OCI-LY7 (cell line): Measurements from ENCODE around the gene DNAAF8. TPM values are rescaled to one million over a fixed set of nuclear protein-coding genes. Genes with fewer than 3 reads are reported as not detected.

Source experiments
- BruUV-seq: library from RNA; stranded (reverse); fragments of 400-500 nt; replicated peaks from 2 replicates; lab custom pipeline; 2021; lab: Mats Ljungman, UMichigan
- CTCF ChIA-PET: fragments of 300-600 bp; sonication (Branson Sonifier 250); formaldehyde crosslinking; loops from one replicate; lab custom pipeline; 2022; ENCODE audit warnings: antibody characterized with exemption; ENCODE audit not compliant: unreplicated experiment; lab: Charles Lee
- POLR2A ChIA-PET: fragments of 300-600 bp; sonication (Branson Sonifier 250); formaldehyde crosslinking; loops from one replicate; lab custom pipeline; 2022; ENCODE audit warnings: antibody characterized with exemption; lab: Charles Lee
- DNase-seq: peaks from one replicate; pipeline ENCODE4 v3.0.0-alpha.2; 2015; ENCODE audit warnings: low spot score
- H2AFZ ChIP-seq: fragments of 200-600 bp; sonication (generic), shearing (Covaris generic); 2 replicates; pipeline ENCODE4 v1.6.1; 2014; ENCODE audit warnings: mild to moderate bottlenecking, antibody characterized with exemption, low read length, moderate library complexity
- H3K27ac ChIP-seq: fragments of 200-600 bp; sonication (generic); 2 replicates; pipeline ENCODE4 v1.5.1; 2014; ENCODE audit warnings: mixed run types, low read depth, mild to moderate bottlenecking, moderate library complexity, low read length, inconsistent platforms; ENCODE audit not compliant: poor library complexity, severe bottlenecking
- H3K36me3 ChIP-seq: fragments of 200-600 bp; sonication (generic); 2 replicates; pipeline ENCODE4 v1.6.1; 2014; ENCODE audit warnings: mild to moderate bottlenecking, antibody characterized with exemption, low read length, moderate library complexity, mixed read lengths; ENCODE audit not compliant: insufficient read depth
- H3K4me1 ChIP-seq: fragments of 200-600 bp; sonication (generic); 2 replicates; pipeline ENCODE4 v1.5.1; 2014; ENCODE audit warnings: mild to moderate bottlenecking, low read length; ENCODE audit not compliant: insufficient read depth, poor library complexity, severe bottlenecking
- H3K4me2 ChIP-seq: fragments of 200-600 bp; sonication (generic); 2 replicates; pipeline ENCODE4 v1.6.1; 2014; ENCODE audit warnings: mild to moderate bottlenecking, low read length
- H3K4me3 ChIP-seq: fragments of 200-600 bp; sonication (generic); 2 replicates; pipeline ENCODE4 v1.5.1; 2014; ENCODE audit warnings: mild to moderate bottlenecking, low read depth, low read length; ENCODE audit not compliant: poor library complexity, severe bottlenecking
- H3K79me2 ChIP-seq: fragments of 200-600 bp; sonication (generic); 2 replicates; pipeline ENCODE4 v1.6.1; 2016; ENCODE audit warnings: low read depth, mild to moderate bottlenecking, low read length, moderate library complexity, mixed read lengths; ENCODE audit not compliant: insufficient read depth
- H3K9me2 ChIP-seq: fragments of 200-600 bp; sonication (generic); 2 replicates; pipeline ENCODE4 v1.6.1; 2016; ENCODE audit warnings: mild to moderate bottlenecking, low read length, mixed read lengths; ENCODE audit not compliant: insufficient read depth
- H3K9me3 ChIP-seq: fragments of 200-600 bp; sonication (generic); 2 replicates; pipeline ENCODE4 v1.6.1; 2014; ENCODE audit warnings: mild to moderate bottlenecking, mixed run types, low read length, mixed read lengths
- H4K20me1 ChIP-seq: fragments of 200-600 bp; sonication (generic); 2 replicates; pipeline ENCODE4 v1.6.1; 2014; ENCODE audit warnings: mild to moderate bottlenecking, antibody characterized with exemption, low read length, moderate library complexity, mixed read lengths; ENCODE audit not compliant: insufficient read depth
- CTCF ChIP-seq: fragments of 200-600 bp; sonication (generic); conservative IDR thresholded peaks from 2 replicates; pipeline ENCODE4 v1.5.1; 2014; ENCODE audit warnings: mild to moderate bottlenecking, antibody characterized with exemption, low read length, moderate library complexity, mixed read lengths
- EZH2phosphoT487 ChIP-seq: fragments of 200-600 bp; sonication (generic); IDR thresholded peaks from 2 replicates; pipeline ENCODE4 v1.6.1; 2018; ENCODE audit warnings: low read depth, borderline replicate concordance, mild to moderate bottlenecking, mixed run types, antibody characterized with exemption, low read length, moderate library complexity, mixed read lengths
- intact Hi-C: fragments of 100-400 bp; cut with micrococcal nuclease; formaldehyde crosslinking; loops from one replicate; pipeline ENCODE4 v1.10.0; 2022; ENCODE audit not compliant: unreplicated experiment
- total RNA-seq, 2 experiments: library from RNA; depleted of rRNA in 1 of 2; stranded (reverse); fragments of >200 nt in 1 of 2; shearing (Covaris generic) in 1 of 2; gene quantifications; 2 replicates each; pipeline ENCODE4 v1.2.3, GENCODE V29; 2014 to 2022

DNAAF8 gene
- total RNA-seq, 2 experiments from 2014 or later, result 0.38 to 1.1 TPM

- H3K36me3 ChIP-seq, result no peaks in the 10 kb centered on the region
- POLR2A ChIA-PET, result no interaction called here
Observed at GRCh38 chr16:4685776-4686496, 48.4 kb upstream of the DNAAF8 start.

GRCh38 chr16:4686497-4687210 is 47.7 kb upstream of the DNAAF8 start:
- no peak for DNase-seq
- H3K9me3 ChIP-seq, result no peaks in the 10 kb centered on the region
- no peak overlapping the region for H3K4me2 ChIP-seq
- H4K20me1 ChIP-seq, result no peaks in the 10 kb centered on the region
- no peaks in the 10 kb centered on the region for H3K9me2 ChIP-seq
- no peak overlapping the region for H3K4me3 ChIP-seq
- no TSS peak for BruUV-seq
- H2AFZ ChIP-seq, result no peak overlapping the region
- POLR2A ChIA-PET, result no interaction called here
- no peaks in the 10 kb centered on the region for H3K4me1 ChIP-seq
- H3K79me2 ChIP-seq, result no peaks in the 10 kb centered on the region
- TF ChIP-seq CTCF (no peak), EZH2phosphoT487 (no peak)
- no peak overlapping the region for H3K27ac ChIP-seq
- intact Hi-C loops, result no loop called here
- H3K36me3 ChIP-seq, result no peaks in the 10 kb centered on the region
- CTCF ChIA-PET, result no interaction called here

More at GRCh38 chr16:4685776-4686496, 48.4 kb upstream of the DNAAF8 start:
- CTCF ChIA-PET, result no interaction called here
- no peak overlapping the region for H3K27ac ChIP-seq
- no peak overlapping the region for H3K4me3 ChIP-seq
- H3K79me2 ChIP-seq, result no peaks in the 10 kb centered on the region
- no peaks in the 10 kb centered on the region for H3K9me3 ChIP-seq
- H4K20me1 ChIP-seq, result no peaks in the 10 kb centered on the region
- no TSS peak for BruUV-seq
- intact Hi-C loops, result no loop called here
- H3K4me1 ChIP-seq, result no peaks in the 10 kb centered on the region
- DNase-seq, result no peak
- TF ChIP-seq CTCF, result no peak
- TF ChIP-seq EZH2phosphoT487, result no peak
- H3K9me2 ChIP-seq, result no peaks in the 10 kb centered on the region
- H2AFZ ChIP-seq, result no peak overlapping the region
- no peak overlapping the region for H3K4me2 ChIP-seq

GRCh38 chr16:4687416-4687815 is 46.9 kb upstream of the DNAAF8 start:
- H3K27ac ChIP-seq, result no peak overlapping the region
- no TSS peak for BruUV-seq
- no peak for DNase-seq
- no peaks in the 10 kb centered on the region for H3K9me2 ChIP-seq
- intact Hi-C loops, result no loop called here
- no peaks in the 10 kb centered on the region for H3K9me3 ChIP-seq
- no peak overlapping the region for H2AFZ ChIP-seq
- no peak for TF ChIP-seq EZH2phosphoT487
- no peak for TF ChIP-seq CTCF
- no peak overlapping the region for H3K4me2 ChIP-seq
- CTCF ChIA-PET, result no interaction called here
- no peaks in the 10 kb centered on the region for H3K36me3 ChIP-seq
- H4K20me1 ChIP-seq, result no peaks in the 10 kb centered on the region
- H3K4me3 ChIP-seq, result no peak overlapping the region
- H3K79me2 ChIP-seq, result no peaks in the 10 kb centered on the region
- POLR2A ChIA-PET, result no interaction called here
- no peaks in the 10 kb centered on the region for H3K4me1 ChIP-seq
